CD4-positive, alpha-beta T cell (primary cell): ENCODE data around the gene PAK1. TPM values are rescaled to one million over a fixed set of nuclear protein-coding genes. Genes with fewer than 3 reads are reported as not detected.

ENCODE experiments used
- ATAC-seq: fragments of 200-7000 bp; cut with Tn5 transposase; one replicate; pipeline ENCODE4 v1.10.0; 2022; ENCODE audit warnings: mild to moderate bottlenecking; ENCODE audit not compliant: poor library complexity
- CTCF ChIA-PET: fragments of 350-600 bp; sonication (Branson Sonifier 250); formaldehyde crosslinking; loops from one replicate; lab custom pipeline; 2021; ENCODE audit warnings: antibody characterized with exemption, inconsistent platforms; lab: Charles Lee
- POLR2A ChIA-PET: fragments of 350-600 bp; sonication (Branson Sonifier 250); formaldehyde crosslinking; loops from one replicate; lab custom pipeline; 2021; ENCODE audit warnings: antibody characterized with exemption, inconsistent platforms; lab: Charles Lee
- DNase-seq, 14 experiments: peaks; one replicate each; pipeline ENCODE4 v3.0.0-alpha.2; 2013 to 2020; ENCODE audit warnings: mixed read lengths in 2 of 14
- H3K27ac ChIP-seq, 2 donors: one replicate each; pipeline versions ENCODE4 v1.5.1 to v1.7.0; 2013; ENCODE audit warnings: low read length in 2 of 2, low read depth in 1 of 2, mild to moderate bottlenecking in 1 of 2
- H3K27me3 ChIP-seq, 2 experiments: 1 replicate in 1 of 2; 2 replicates in 1 of 2; pipeline versions ENCODE4 v1.6.1 to v1.7.0; 2013; ENCODE audit warnings: low read length in 2 of 2, control low read depth in 1 of 2, mild to moderate bottlenecking in 1 of 2, moderate library complexity in 1 of 2; ENCODE audit not compliant: insufficient read depth in 2 of 2, control insufficient read depth in 1 of 2
- H3K36me3 ChIP-seq: one replicate; pipeline ENCODE4 v1.6.1; 2013; ENCODE audit warnings: low read length, control low read depth; ENCODE audit not compliant: insufficient read depth
- H3K4me1 ChIP-seq: one replicate; pipeline ENCODE4 v1.6.1; 2013; ENCODE audit warnings: low read length, control low read depth; ENCODE audit not compliant: insufficient read depth
- H3K4me3 ChIP-seq: one replicate; pipeline ENCODE4 v1.5.1; 2013; ENCODE audit warnings: mild to moderate bottlenecking, low read length, moderate library complexity
- H3K9me3 ChIP-seq, 2 experiments: 1 replicate in 1 of 2; 2 replicates in 1 of 2; pipeline versions ENCODE4 v1.6.1 to v1.7.0; 2013; ENCODE audit warnings: low read length in 2 of 2, mild to moderate bottlenecking in 2 of 2, control low read depth in 1 of 2, moderate library complexity in 1 of 2; ENCODE audit not compliant: control insufficient read depth in 1 of 2, insufficient read depth in 1 of 2
- H3K27ac Mint-ChIP-seq: one replicate; pipeline ENCODE4 v1.8.0; 2020; ENCODE audit warnings: mixed read lengths
- H3K27me3 Mint-ChIP-seq: one replicate; pipeline ENCODE4 v1.8.0; 2021; ENCODE audit warnings: mixed read lengths
- H3K36me3 Mint-ChIP-seq: one replicate; pipeline ENCODE4 v1.8.0; 2021; ENCODE audit warnings: low read depth, mixed read lengths
- H3K4me1 Mint-ChIP-seq: one replicate; pipeline ENCODE4 v1.8.0; 2021; ENCODE audit warnings: low read depth, mixed read lengths
- H3K4me3 Mint-ChIP-seq: one replicate; pipeline ENCODE4 v1.8.0; 2020; ENCODE audit warnings: mild to moderate bottlenecking, mixed read lengths
- H3K9me3 Mint-ChIP-seq: one replicate; pipeline ENCODE4 v1.8.0; 2020; ENCODE audit warnings: mixed read lengths
- intact Hi-C, 2 experiments: fragments of 100-400 bp; cut with DNase I in 1 of 2; cut with micrococcal nuclease in 1 of 2; formaldehyde crosslinking; loops; one replicate each; pipeline versions ENCODE4 v1.15.1 to v1.9.0; 2023 to 2025; cut with DNase I, micrococcal nuclease
- total RNA-seq, 174 experiments: library from RNA in 2 of 174; stranded (reverse) in 2 of 174; gene quantifications; one replicate each; pipeline ENCODE4 v1.2.3 and lab custom pipeline; 2021 to 2026
- TF ChIP-seq, protein P1 (sequence below): fragments of 200-600 bp; IDR thresholded peaks from one replicate; pipeline ENCODE4 v1.8.0; 2022; ENCODE audit warnings: antibody characterized with exemption, mild to moderate bottlenecking

Gene PAK1
- total RNA-seq, 2 experiments from 2014 or later: 6.9 to 12.6 TPM

- Mint-ChIP-seq H3K9me3 (no peaks in the 10 kb centered on the region), H3K4me3 (no peak overlapping the region), H3K27ac (no peak overlapping the region), H3K36me3 (no peaks in the 10 kb centered on the region), H3K27me3 (no peaks in the 10 kb centered on the region), H3K4me1 (peaks cover 4% of the 10 kb centered on the region)
- H3K27me3 ChIP-seq: no peaks in the 10 kb centered on the region
- ChIA-PET CTCF (interaction anchor here (1.2 kb wide), 1 partner anchor 147 kb away, joined by 3 read pairs; no protein-coding TSS in a partner anchor), POLR2A (interaction anchor here (0.8 kb wide), 1 partner anchor 26 kb away, joined by 3 read pairs; no protein-coding TSS in a partner anchor)
- no peaks in the 10 kb centered on the region for H3K9me3 ChIP-seq
- no peak overlapping the region for H3K4me3 ChIP-seq
- DNase-seq (no peak), ATAC-seq (no peak)
- intact Hi-C loops: no loop called here
- no peak overlapping the region for H3K27ac ChIP-seq
- H3K4me1 ChIP-seq: no peaks in the 10 kb centered on the region
- H3K36me3 ChIP-seq: no peaks in the 10 kb centered on the region
- TF ChIP-seq, protein P1, sequence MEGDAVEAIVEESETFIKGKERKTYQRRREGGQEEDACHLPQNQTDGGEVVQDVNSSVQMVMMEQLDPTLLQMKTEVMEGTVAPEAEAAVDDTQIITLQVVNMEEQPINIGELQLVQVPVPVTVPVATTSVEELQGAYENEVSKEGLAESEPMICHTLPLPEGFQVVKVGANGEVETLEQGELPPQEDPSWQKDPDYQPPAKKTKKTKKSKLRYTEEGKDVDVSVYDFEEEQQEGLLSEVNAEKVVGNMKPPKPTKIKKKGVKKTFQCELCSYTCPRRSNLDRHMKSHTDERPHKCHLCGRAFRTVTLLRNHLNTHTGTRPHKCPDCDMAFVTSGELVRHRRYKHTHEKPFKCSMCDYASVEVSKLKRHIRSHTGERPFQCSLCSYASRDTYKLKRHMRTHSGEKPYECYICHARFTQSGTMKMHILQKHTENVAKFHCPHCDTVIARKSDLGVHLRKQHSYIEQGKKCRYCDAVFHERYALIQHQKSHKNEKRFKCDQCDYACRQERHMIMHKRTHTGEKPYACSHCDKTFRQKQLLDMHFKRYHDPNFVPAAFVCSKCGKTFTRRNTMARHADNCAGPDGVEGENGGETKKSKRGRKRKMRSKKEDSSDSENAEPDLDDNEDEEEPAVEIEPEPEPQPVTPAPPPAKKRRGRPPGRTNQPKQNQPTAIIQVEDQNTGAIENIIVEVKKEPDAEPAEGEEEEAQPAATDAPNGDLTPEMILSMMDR: no peak
These were observed 72.2 kb downstream of the PAK1 start for GRCh38 chr11:77401486-77402217.

GRCh38 chr11:77400775-77401449 lies 73.0 kb downstream of the PAK1 start:
- TF ChIP-seq, protein P1: no peak
- Mint-ChIP-seq H3K27ac (no peak overlapping the region), H3K9me3 (no peaks in the 10 kb centered on the region), H3K36me3 (no peaks in the 10 kb centered on the region), H3K4me1 (peaks cover 4% of the 10 kb centered on the region), H3K27me3 (no peaks in the 10 kb centered on the region), H3K4me3 (no peak overlapping the region)
- ChIA-PET POLR2A (no interaction called here), CTCF (interaction anchor here (1.2 kb wide), 1 partner anchor 147 kb away, joined by 3 read pairs; no protein-coding TSS in a partner anchor)
- no peak for DNase-seq
- no peak overlapping the region for H3K4me3 ChIP-seq
- no peaks in the 10 kb centered on the region for H3K4me1 ChIP-seq
- H3K9me3 ChIP-seq: no peaks in the 10 kb centered on the region
- H3K27ac ChIP-seq: no peak overlapping the region
- H3K36me3 ChIP-seq: no peaks in the 10 kb centered on the region
- H3K27me3 ChIP-seq: no peaks in the 10 kb centered on the region
- ATAC-seq: no peak
- intact Hi-C loops: no loop called here

DNA sequence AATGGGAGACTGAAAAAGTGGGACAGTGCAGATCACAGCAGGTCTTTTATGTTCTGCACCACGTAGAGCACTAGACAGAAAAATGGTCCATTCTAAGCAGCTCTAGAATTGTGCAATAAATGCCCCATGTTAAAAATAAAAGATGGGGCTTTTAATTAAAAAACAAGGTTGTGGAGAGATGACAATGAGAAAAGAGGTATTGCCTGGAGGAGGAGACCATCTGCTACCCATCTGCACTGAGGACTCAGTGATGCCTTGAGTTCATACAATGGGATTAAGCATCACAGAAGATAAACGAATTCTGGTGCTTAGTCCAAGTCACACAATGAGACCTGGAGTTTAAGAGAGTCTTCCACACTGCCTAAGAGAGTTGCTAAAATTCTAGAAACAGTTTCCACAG lies 73.6 kb downstream of the PAK1 start:
- DNase-seq (no peak), ATAC-seq (no peak)
- Histone ChIP-seq H3K36me3 (no peaks in the 10 kb centered on the region), H3K27me3 (no peaks in the 10 kb centered on the region), H3K4me1 (no peaks in the 10 kb centered on the region), H3K4me3 (no peak overlapping the region), H3K9me3 (no peaks in the 10 kb centered on the region), H3K27ac (no peak overlapping the region)
- ChIA-PET POLR2A (no interaction called here), CTCF (interaction anchor here (1.2 kb wide), 1 partner anchor 148 kb away, joined by 3 read pairs; no protein-coding TSS in a partner anchor)
- Mint-ChIP-seq H3K4me1 (peaks cover 4% of the 10 kb centered on the region), H3K36me3 (no peaks in the 10 kb centered on the region), H3K27ac (no peak overlapping the region), H3K27me3 (no peaks in the 10 kb centered on the region), H3K9me3 (no peaks in the 10 kb centered on the region), H3K4me3 (no peak overlapping the region)
- TF ChIP-seq, protein P1: no peak
- intact Hi-C loops: no loop called here
